Liver (tissue), 9 donors: ENCODE measurements around the gene KRT84. TPM values are rescaled to one million over a fixed set of nuclear protein-coding genes. Genes with fewer than 3 reads are reported as not detected.

Experiments used
- DNase-seq: peaks from one replicate; pipeline ENCODE4 v3.0.0-alpha.2; 2017; ENCODE audit warnings: low spot score
- H3K27ac ChIP-seq, 2 donors: one replicate each; pipeline ENCODE4 v1.7.0; 2013; ENCODE audit warnings: inconsistent platforms in 2 of 2, low read length in 2 of 2, control low read depth in 1 of 2, low read depth in 1 of 2, mild to moderate bottlenecking in 1 of 2
- H3K27me3 ChIP-seq, 4 donors: one replicate each; pipeline versions ENCODE4 v1.6.1 to v1.7.0; 2013; ENCODE audit warnings: low read length in 3 of 4, inconsistent platforms in 1 of 4, mild to moderate bottlenecking in 1 of 4, moderate library complexity in 1 of 4; ENCODE audit not compliant: control insufficient read depth in 4 of 4, insufficient read depth in 4 of 4
- H3K36me3 ChIP-seq, 4 donors: one replicate each; pipeline versions ENCODE4 v1.6.1 to v1.7.0; 2013; ENCODE audit warnings: low read length in 3 of 4, mild to moderate bottlenecking in 3 of 4, low read depth in 1 of 4, moderate library complexity in 1 of 4; ENCODE audit not compliant: control insufficient read depth in 4 of 4, insufficient read depth in 3 of 4
- H3K4me1 ChIP-seq, 4 donors: one replicate each; pipeline versions ENCODE4 v1.6.1 to v1.7.0; 2013; ENCODE audit warnings: low read length in 3 of 4, mild to moderate bottlenecking in 3 of 4, moderate library complexity in 1 of 4; ENCODE audit not compliant: control insufficient read depth in 4 of 4, insufficient read depth in 4 of 4
- H3K4me3 ChIP-seq, 3 donors: one replicate each; pipeline versions ENCODE4 v1.6.1 to v1.7.0; 2013; ENCODE audit warnings: low read length in 3 of 3, control low read depth in 1 of 3, low read depth in 1 of 3, mild to moderate bottlenecking in 1 of 3
- H3K9ac ChIP-seq, 2 donors: one replicate each; pipeline ENCODE4 v1.7.0; 2013; ENCODE audit warnings: low read length in 2 of 2, mild to moderate bottlenecking in 2 of 2, moderate library complexity in 2 of 2, control low read depth in 1 of 2, low read depth in 1 of 2
- H3K9me3 ChIP-seq, 4 donors: one replicate each; pipeline versions ENCODE4 v1.6.1 to v1.7.0; 2013; ENCODE audit warnings: low read length in 3 of 4; ENCODE audit not compliant: control insufficient read depth in 4 of 4
- EGR1 ChIP-seq, 2 donors: IDR thresholded peaks; 2 replicates each; pipeline ENCODE4 v1.6.1; 2016 to 2018; ENCODE audit warnings: antibody characterized with exemption in 2 of 2, low read depth in 2 of 2
- FOXA1 ChIP-seq: IDR thresholded peaks from 2 replicates; pipeline ENCODE4 v1.6.1; 2016; ENCODE audit warnings: antibody characterized with exemption
- FOXA2 ChIP-seq: IDR thresholded peaks from 2 replicates; pipeline ENCODE4 v1.6.1; 2016; ENCODE audit warnings: antibody characterized with exemption
- GABPA ChIP-seq, 2 donors: IDR thresholded peaks in 1 of 2; conservative IDR thresholded peaks in 1 of 2; 2 replicates each; pipeline ENCODE4 v1.6.1; 2016; ENCODE audit warnings: antibody characterized with exemption in 2 of 2, mild to moderate bottlenecking in 1 of 2, moderate library complexity in 1 of 2
- HNF4A ChIP-seq, 2 donors: conservative IDR thresholded peaks; 2 replicates each; pipeline ENCODE4 v1.6.1; 2016; ENCODE audit warnings: antibody characterized with exemption in 2 of 2, mild to moderate bottlenecking in 2 of 2
- HNF4G ChIP-seq: IDR thresholded peaks from 2 replicates; pipeline ENCODE4 v1.6.1; 2016; ENCODE audit warnings: antibody characterized with exemption
- JUND ChIP-seq, 2 donors: IDR thresholded peaks; 2 replicates each; pipeline ENCODE4 v1.6.1; 2016; ENCODE audit warnings: antibody characterized with exemption in 2 of 2
- NR2F2 ChIP-seq: IDR thresholded peaks from 2 replicates; pipeline ENCODE4 v1.6.1; 2016; ENCODE audit warnings: antibody characterized with exemption
- RAD21 ChIP-seq, 2 donors: IDR thresholded peaks; 2 replicates each; pipeline ENCODE4 v1.6.1; 2016; ENCODE audit warnings: antibody characterized with exemption in 2 of 2, mild to moderate bottlenecking in 2 of 2
- RXRA ChIP-seq, 2 donors: IDR thresholded peaks; 2 replicates each; pipeline ENCODE4 v1.6.1; 2017 to 2018; ENCODE audit warnings: antibody characterized with exemption in 2 of 2, mild to moderate bottlenecking in 1 of 2
- SP1 ChIP-seq: IDR thresholded peaks from 2 replicates; pipeline ENCODE4 v1.6.1; 2018; ENCODE audit warnings: antibody characterized with exemption, mild to moderate bottlenecking
- TAF1 ChIP-seq: conservative IDR thresholded peaks from 2 replicates; pipeline ENCODE4 v1.6.1; 2016; ENCODE audit warnings: antibody characterized with exemption, mild to moderate bottlenecking
- YY1 ChIP-seq: IDR thresholded peaks from 2 replicates; pipeline ENCODE4 v1.6.1; 2016; ENCODE audit warnings: antibody characterized with exemption, mild to moderate bottlenecking
- WGBS: extraction: QIAGEN DNeasy Blood & Tissue Kit; methylation state at CpG from one replicate; pipeline ENCODE4 v1.1.7; 2013; 5-methylcytosine and 5-hydroxymethylcytosine counted together
- polyA plus RNA-seq, 2 donors: library from polyadenylated mRNA; stranded (reverse) in 1 of 2; unstranded in 1 of 2; fragments of 200-250 nt in 1 of 2; fragments of >200 nt in 1 of 2; fragmentation: Nextera tagmentation in 1 of 2; extraction: Ambion mirVana in 1 of 2; gene quantifications; one replicate each; pipeline versions ENCODE4 v1.2.1 to v1.2.3, GENCODE V29; 2013 to 2015
- total RNA-seq, 2 donors: library from RNA; depleted of rRNA; stranded (reverse); fragments of >200 nt; gene quantifications; one replicate each; pipeline ENCODE4 v1.2.3, GENCODE V29; 2014
- TF ChIP-seq, protein P1 (sequence below): IDR thresholded peaks from 2 replicates; pipeline ENCODE4 v1.6.1; 2016; ENCODE audit warnings: antibody characterized with exemption
- TF ChIP-seq, protein P2 (sequence below): IDR thresholded peaks from 2 replicates; pipeline ENCODE4 v1.6.1; 2016; ENCODE audit warnings: antibody characterized with exemption, mild to moderate bottlenecking
- TF ChIP-seq, protein P3 (sequence below): IDR thresholded peaks from 2 replicates; pipeline ENCODE4 v1.6.1; 2016; ENCODE audit warnings: antibody characterized with exemption
- TF ChIP-seq, protein P4 (sequence below): IDR thresholded peaks from 2 replicates; pipeline ENCODE4 v1.6.1; 2016; ENCODE audit warnings: antibody characterized with exemption
- TF ChIP-seq, protein P5 (sequence below): fragments of 150-350 bp; IDR thresholded peaks from 2 replicates; pipeline ENCODE4 v1.5.1; 2017; ENCODE audit warnings: improper control_type of control experiment, low read depth, low read length; ENCODE audit not compliant: missing input control
- donor health status: healthy.
- donor health status: healthy.
- donor health status: healthy.
- donor health status: healthy.
- donor health status: healthy.

KRT84 gene
- total and polyA plus RNA-seq, 4 donors = not detected

DNA sequence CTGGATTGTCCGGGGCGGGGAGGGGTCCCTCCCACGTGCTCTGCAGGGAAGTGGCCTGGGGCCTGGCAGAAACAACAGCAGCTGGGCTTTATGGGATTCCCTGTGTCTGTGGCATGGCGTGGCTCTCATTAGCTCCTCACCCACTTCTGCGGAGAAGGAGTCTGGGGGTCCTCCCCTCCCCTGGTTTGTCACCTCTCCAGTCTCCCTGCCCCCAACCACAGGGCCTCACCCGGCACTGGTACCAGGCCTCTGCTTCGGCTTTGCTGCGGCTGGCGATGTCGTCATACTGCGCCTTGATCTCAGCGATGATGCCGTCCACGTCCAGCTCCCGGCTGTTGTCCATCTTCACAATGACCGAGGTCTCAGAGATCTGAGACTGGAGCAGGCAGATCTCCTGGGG, 14.3 kb upstream of the KRT84 start:
- 95% methylated on average over 16 of the region's 16 CpGs for WGBS
- Histone ChIP-seq H3K4me1 (no peaks in the 10 kb centered on the region), H3K4me3 (no peak overlapping the region), H3K36me3 (no peaks in the 10 kb centered on the region), H3K9me3 (no peaks in the 10 kb centered on the region), H3K27me3 (no peaks in the 10 kb centered on the region), H3K9ac (no peak overlapping the region), H3K27ac (no peak overlapping the region)
- DNase-seq = no peak
- TF ChIP-seq SP1 (no peak), HNF4G (no peak), YY1 (no peak), FOXA2 (no peak), NR2F2 (no peak), TAF1 (no peak), HNF4A (conservative IDR thresholded peaks at IDR 0.05) (no peak), RAD21 (IDR thresholded peaks at IDR 0.05) (no peak), FOXA1 (no peak), JUND (IDR thresholded peaks at IDR 0.05) (no peak), RXRA (IDR thresholded peaks at IDR 0.05) (no peak), GABPA (IDR thresholded peaks at IDR 0.05 in 1 of 2, conservative IDR thresholded peaks at IDR 0.05 in 1 of 2) (no peak), EGR1 (IDR thresholded peaks at IDR 0.05; ENCODE audit: low read depth in 2 of 2) (no peak)
- TF ChIP-seq, protein P1, sequence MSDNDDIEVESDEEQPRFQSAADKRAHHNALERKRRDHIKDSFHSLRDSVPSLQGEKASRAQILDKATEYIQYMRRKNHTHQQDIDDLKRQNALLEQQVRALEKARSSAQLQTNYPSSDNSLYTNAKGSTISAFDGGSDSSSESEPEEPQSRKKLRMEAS = no peak
- TF ChIP-seq, protein P2, sequence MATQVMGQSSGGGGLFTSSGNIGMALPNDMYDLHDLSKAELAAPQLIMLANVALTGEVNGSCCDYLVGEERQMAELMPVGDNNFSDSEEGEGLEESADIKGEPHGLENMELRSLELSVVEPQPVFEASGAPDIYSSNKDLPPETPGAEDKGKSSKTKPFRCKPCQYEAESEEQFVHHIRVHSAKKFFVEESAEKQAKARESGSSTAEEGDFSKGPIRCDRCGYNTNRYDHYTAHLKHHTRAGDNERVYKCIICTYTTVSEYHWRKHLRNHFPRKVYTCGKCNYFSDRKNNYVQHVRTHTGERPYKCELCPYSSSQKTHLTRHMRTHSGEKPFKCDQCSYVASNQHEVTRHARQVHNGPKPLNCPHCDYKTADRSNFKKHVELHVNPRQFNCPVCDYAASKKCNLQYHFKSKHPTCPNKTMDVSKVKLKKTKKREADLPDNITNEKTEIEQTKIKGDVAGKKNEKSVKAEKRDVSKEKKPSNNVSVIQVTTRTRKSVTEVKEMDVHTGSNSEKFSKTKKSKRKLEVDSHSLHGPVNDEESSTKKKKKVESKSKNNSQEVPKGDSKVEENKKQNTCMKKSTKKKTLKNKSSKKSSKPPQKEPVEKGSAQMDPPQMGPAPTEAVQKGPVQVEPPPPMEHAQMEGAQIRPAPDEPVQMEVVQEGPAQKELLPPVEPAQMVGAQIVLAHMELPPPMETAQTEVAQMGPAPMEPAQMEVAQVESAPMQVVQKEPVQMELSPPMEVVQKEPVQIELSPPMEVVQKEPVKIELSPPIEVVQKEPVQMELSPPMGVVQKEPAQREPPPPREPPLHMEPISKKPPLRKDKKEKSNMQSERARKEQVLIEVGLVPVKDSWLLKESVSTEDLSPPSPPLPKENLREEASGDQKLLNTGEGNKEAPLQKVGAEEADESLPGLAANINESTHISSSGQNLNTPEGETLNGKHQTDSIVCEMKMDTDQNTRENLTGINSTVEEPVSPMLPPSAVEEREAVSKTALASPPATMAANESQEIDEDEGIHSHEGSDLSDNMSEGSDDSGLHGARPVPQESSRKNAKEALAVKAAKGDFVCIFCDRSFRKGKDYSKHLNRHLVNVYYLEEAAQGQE = no peak
- TF ChIP-seq, protein P3, sequence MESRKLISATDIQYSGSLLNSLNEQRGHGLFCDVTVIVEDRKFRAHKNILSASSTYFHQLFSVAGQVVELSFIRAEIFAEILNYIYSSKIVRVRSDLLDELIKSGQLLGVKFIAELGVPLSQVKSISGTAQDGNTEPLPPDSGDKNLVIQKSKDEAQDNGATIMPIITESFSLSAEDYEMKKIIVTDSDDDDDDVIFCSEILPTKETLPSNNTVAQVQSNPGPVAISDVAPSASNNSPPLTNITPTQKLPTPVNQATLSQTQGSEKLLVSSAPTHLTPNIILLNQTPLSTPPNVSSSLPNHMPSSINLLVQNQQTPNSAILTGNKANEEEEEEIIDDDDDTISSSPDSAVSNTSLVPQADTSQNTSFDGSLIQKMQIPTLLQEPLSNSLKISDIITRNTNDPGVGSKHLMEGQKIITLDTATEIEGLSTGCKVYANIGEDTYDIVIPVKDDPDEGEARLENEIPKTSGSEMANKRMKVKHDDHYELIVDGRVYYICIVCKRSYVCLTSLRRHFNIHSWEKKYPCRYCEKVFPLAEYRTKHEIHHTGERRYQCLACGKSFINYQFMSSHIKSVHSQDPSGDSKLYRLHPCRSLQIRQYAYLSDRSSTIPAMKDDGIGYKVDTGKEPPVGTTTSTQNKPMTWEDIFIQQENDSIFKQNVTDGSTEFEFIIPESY = no peak
- TF ChIP-seq, protein P4, sequence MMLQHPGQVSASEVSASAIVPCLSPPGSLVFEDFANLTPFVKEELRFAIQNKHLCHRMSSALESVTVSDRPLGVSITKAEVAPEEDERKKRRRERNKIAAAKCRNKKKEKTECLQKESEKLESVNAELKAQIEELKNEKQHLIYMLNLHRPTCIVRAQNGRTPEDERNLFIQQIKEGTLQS = no peak
- TF ChIP-seq, protein P5, sequence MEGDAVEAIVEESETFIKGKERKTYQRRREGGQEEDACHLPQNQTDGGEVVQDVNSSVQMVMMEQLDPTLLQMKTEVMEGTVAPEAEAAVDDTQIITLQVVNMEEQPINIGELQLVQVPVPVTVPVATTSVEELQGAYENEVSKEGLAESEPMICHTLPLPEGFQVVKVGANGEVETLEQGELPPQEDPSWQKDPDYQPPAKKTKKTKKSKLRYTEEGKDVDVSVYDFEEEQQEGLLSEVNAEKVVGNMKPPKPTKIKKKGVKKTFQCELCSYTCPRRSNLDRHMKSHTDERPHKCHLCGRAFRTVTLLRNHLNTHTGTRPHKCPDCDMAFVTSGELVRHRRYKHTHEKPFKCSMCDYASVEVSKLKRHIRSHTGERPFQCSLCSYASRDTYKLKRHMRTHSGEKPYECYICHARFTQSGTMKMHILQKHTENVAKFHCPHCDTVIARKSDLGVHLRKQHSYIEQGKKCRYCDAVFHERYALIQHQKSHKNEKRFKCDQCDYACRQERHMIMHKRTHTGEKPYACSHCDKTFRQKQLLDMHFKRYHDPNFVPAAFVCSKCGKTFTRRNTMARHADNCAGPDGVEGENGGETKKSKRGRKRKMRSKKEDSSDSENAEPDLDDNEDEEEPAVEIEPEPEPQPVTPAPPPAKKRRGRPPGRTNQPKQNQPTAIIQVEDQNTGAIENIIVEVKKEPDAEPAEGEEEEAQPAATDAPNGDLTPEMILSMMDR = no peak
